ENCODE data around the gene RGL1. TPM values are rescaled to one million over a fixed set of nuclear protein-coding genes. Genes with fewer than 3 reads are reported as not detected.

Gene RGL1
- total and polyA plus RNA-seq, 7 donors = 0.93 to 6.8 (median 3.9) TPM

DNA sequence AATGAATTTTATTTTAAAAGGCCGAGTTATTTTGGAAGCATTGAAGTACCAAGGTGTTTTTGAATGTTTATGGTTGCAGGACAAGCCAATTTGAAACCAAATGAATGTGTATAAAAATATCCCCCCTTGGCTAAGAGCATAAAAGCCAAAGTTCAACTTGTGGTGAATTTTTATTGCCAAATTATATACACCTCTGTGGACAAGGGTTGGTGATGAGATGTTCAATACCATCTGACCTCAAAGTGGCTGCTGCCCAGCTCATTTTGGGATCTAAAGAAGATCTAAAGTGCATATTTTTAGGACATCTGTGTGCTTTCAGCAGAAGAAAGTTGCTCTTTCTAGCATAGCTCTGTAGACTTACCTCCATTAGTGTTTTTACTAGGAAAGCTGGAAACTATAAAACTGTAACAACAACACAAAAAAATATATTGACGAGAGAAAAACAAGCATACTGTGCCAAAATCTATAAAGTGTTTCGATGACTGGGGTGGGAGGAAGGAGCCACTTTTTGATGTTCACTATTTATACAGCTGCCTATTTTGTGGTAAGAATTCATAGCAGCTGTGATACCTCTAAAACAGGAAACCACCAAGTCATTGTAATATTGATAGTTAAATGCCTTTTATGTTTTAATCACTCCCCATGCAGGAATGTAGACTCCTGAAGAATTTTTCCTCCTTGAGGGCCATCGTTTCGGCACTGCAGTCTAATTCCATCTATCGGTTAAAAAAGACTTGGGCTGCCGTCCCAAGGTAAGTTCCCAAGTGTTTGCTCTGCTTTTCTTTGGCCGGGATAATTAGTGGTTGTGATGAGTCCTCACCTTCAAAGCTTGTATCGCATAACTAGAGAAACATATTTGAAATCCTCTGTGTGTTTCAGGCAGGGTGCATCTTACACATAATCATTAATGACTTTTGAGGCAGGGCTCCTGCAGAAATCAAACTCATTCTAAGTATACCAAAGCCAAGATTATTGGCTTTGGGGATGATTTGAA is 83.2 kb downstream of the RGL1 start:
- no peak overlapping the region for H3K27ac ChIP-seq
- no peak overlapping the region for H3K4me3 ChIP-seq
- ATAC-seq = no peak
- peaks cover 0 to 16% of the 10 kb centered on the region in 2 donors for H3K36me3 ChIP-seq (ENCODE audit: insufficient read depth in 1 of 2, low read depth in 1 of 2)
- H3K4me1 ChIP-seq = peaks cover 26% of the 10 kb centered on the region
- 67 to 82% (median 74%) methylated on average over 9 of the region's 9 CpGs for WGBS, 3 donors
- TF ChIP-seq, protein P1, sequence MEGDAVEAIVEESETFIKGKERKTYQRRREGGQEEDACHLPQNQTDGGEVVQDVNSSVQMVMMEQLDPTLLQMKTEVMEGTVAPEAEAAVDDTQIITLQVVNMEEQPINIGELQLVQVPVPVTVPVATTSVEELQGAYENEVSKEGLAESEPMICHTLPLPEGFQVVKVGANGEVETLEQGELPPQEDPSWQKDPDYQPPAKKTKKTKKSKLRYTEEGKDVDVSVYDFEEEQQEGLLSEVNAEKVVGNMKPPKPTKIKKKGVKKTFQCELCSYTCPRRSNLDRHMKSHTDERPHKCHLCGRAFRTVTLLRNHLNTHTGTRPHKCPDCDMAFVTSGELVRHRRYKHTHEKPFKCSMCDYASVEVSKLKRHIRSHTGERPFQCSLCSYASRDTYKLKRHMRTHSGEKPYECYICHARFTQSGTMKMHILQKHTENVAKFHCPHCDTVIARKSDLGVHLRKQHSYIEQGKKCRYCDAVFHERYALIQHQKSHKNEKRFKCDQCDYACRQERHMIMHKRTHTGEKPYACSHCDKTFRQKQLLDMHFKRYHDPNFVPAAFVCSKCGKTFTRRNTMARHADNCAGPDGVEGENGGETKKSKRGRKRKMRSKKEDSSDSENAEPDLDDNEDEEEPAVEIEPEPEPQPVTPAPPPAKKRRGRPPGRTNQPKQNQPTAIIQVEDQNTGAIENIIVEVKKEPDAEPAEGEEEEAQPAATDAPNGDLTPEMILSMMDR (IDR thresholded peaks at IDR 0.05) = no peak
- DNase-seq = no peak
- no peaks in the 10 kb centered on the region for H3K27me3 ChIP-seq (ENCODE audit: insufficient read depth in 3 of 3, low read length in 2 of 3)
- intact Hi-C loops (cut with DNase I) = no loop called here
- no peaks in the 10 kb centered on the region for H3K9me3 ChIP-seq

DNA sequence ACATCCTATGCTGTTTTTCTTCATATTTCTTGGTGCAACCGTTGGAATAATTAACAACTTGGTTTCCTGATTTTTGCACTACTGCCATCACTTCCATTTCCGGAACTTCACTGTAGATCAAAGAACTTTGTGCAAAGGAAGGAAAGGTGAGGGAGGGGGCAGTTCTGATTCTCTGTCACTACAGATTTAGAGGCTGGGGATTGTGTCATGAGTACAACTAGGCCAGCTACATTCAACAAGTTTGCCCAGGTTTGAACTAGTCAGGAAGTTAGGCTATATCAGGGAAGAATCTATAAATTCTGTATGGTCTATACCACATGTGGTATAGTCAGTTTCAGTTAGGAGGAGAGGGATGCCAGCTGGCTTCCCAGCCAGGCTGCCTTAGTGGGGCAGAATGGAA is 84.2 kb downstream of the RGL1 start:
- TF ChIP-seq, protein P1 (IDR thresholded peaks at IDR 0.05) = no peak
- ATAC-seq = no peak
- Histone ChIP-seq H3K36me3 (ENCODE audit: insufficient read depth in 1 of 2, low read depth in 1 of 2) (peaks cover 0 to 13% of the 10 kb centered on the region in 2 donors), H3K4me1 (peaks cover 36% of the 10 kb centered on the region), H3K27ac (no peak overlapping the region), H3K4me3 (no peak overlapping the region), H3K9me3 (no peaks in the 10 kb centered on the region), H3K27me3 (ENCODE audit: insufficient read depth in 3 of 3, low read length in 2 of 3) (no peaks in the 10 kb centered on the region)
- 67 to 68% (median 68%) methylated on average over 2 of the region's 2 CpGs for WGBS, 3 donors
- intact Hi-C loops (cut with DNase I) = no loop called here
- no peak for DNase-seq

DNA sequence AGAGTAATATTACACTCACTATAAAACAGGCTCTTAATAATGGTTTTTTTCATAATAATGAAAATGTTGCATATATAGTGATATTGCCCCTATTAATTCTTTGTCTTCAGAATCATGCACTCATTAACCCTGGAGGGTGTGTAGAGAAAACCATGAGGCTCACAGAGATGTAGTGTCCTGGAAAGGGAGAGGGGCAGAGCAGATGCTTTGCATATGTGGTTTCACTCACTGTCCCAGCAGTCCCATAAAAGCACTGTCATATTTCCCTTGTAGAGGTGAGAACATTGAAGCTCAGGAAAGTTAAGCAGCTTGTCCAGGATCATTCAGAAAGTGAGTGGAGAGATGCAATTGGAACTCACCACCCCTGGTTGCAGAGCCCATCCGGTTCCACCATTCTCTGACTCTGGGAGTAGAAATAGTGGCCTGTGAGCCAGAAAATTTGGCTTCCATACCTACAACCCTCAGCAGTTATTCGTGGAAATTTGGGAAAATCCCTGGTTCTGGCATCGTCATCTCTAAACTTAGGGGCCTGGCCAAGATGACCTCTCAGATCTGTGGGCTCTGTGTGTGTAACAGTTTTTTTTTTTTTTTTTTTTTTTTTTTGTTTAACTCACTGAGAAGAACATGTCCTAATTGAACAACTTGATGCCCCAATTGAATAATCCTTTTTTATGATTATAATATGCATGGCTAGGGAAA is 86.4 kb downstream of the RGL1 start:
- Histone ChIP-seq H3K27ac (peak overlapping the region; percentile 68), H3K9me3 (no peaks in the 10 kb centered on the region), H3K4me3 (no peak overlapping the region), H3K36me3 (ENCODE audit: insufficient read depth in 1 of 2, low read depth in 1 of 2) (no peaks in the 10 kb centered on the region), H3K27me3 (ENCODE audit: insufficient read depth in 3 of 3, low read length in 2 of 3) (no peaks in the 10 kb centered on the region), H3K4me1 (peaks cover 42% of the 10 kb centered on the region)
- intact Hi-C loops (cut with DNase I) = loop anchor here in 1 of 2 donors (5.0 kb wide), 1 partner anchor 1266 kb away; the partner anchor contains the start of genes SWT1 and TRMT1L
- 63 to 74% (median 72%) methylated on average over 3 of the region's 3 CpGs for WGBS, 3 donors
- TF ChIP-seq, protein P1 (IDR thresholded peaks at IDR 0.05) = no peak
- DNase-seq = no peak
- no peak for ATAC-seq

DNA sequence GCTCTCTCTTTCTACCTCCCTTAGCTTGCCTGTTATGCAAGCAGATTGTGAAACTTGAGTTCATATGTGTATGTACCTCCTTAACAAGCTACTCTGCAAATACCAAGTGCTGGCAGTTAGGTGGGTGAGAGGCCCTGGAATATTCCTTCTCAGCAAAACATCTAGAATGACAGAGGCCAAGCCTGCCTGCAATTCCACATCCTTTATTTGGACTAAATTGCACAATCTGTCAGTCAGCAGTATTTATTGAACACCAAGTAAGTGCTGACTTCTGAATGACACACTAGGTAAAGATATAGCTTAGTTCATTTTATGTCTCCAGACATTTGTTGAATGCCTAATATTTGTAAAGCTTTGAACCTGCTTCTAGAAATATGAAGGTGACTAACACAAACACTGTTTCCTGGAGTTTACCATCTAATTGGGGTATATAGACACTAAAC is 87.5 kb downstream of the RGL1 start:
- Histone ChIP-seq H3K4me1 (peaks cover 42% of the 10 kb centered on the region), H3K9me3 (no peaks in the 10 kb centered on the region), H3K27ac (peak overlapping the region; percentile 68), H3K27me3 (ENCODE audit: insufficient read depth in 3 of 3, low read length in 2 of 3) (no peaks in the 10 kb centered on the region), H3K36me3 (ENCODE audit: insufficient read depth in 1 of 2, low read depth in 1 of 2) (no peaks in the 10 kb centered on the region), H3K4me3 (no peak overlapping the region)
- intact Hi-C loops (cut with DNase I) = loop anchor here in 1 of 2 donors (5.0 kb wide), 1 partner anchor 1265 kb away; the partner anchor contains the start of genes SWT1 and TRMT1L
- DNase-seq = no peak
- ATAC-seq = peak; percentile 76 to 89 (median 82)
- TF ChIP-seq, protein P1 (IDR thresholded peaks at IDR 0.05) = no peak
